GM10266 (cell line): Measurements from ENCODE around the gene TRAF3IP1.

Source experiments
- DNase-seq: peaks from one replicate; pipeline ENCODE4 v3.0.0; 2012; ENCODE audit errors: extremely low spot score
- CTCF ChIP-seq: IDR thresholded peaks from 2 replicates; pipeline ENCODE4 v1.5.1; 2012; ENCODE audit warnings: mild to moderate bottlenecking, low read depth; ENCODE audit not compliant: control insufficient read depth, insufficient read depth; ENCODE audit errors: missing control alignments

Gene TRAF3IP1

GRCh38 chr2:238413368-238413767, 93.0 kb downstream of the TRAF3IP1 start:
- DNase-seq: no peak
- TF ChIP-seq CTCF: no peak

GRCh38 chr2:238415036-238415764, 94.9 kb downstream of the TRAF3IP1 start:
- no peak for TF ChIP-seq CTCF
- no peak for DNase-seq

GRCh38 chr2:238415893-238416292, 95.6 kb downstream of the TRAF3IP1 start:
- DNase-seq: no peak
- no peak for TF ChIP-seq CTCF

GRCh38 chr2:238418196-238418998, 98.1 kb downstream of the TRAF3IP1 start:
- no peak for TF ChIP-seq CTCF
- no peak for DNase-seq

- DNase-seq: no peak
- TF ChIP-seq CTCF: no peak
Measured at GRCh38 chr2:238418999-238419546, 98.8 kb downstream of the TRAF3IP1 start.

- DNase-seq: no peak
- TF ChIP-seq CTCF: no peak
Measured at GRCh38 chr2:238420442-238420841, 100.1 kb downstream of the TRAF3IP1 start.

- no peak for TF ChIP-seq CTCF
- no peak for DNase-seq
Measured at GRCh38 chr2:238420878-238421694, 100.8 kb downstream of the TRAF3IP1 start.
